Measurements from ENCODE around the gene AGO3.

GRCh38 chr1:36096500-36097432 lies 165.9 kb downstream of the AGO3 start:
- no peak; the same call in 1 of the 2 replicates for TF ChIP-seq CTCF (conservative IDR thresholded peaks at IDR 0.05)
- TF ChIP-seq ZFX (IDR thresholded peaks at IDR 0.05), result no peak
